Lower leg skin (tissue), 3 donors: Measurements from ENCODE around the gene MYCN.

ENCODE experiments used
- POLR2A ChIP-seq, 2 donors: fragments of 450-650 bp; IDR thresholded peaks; one replicate each; pipeline ENCODE4 v1.6.1; 2016 to 2017; ENCODE audit warnings: antibody characterized with exemption in 2 of 2, mild to moderate bottlenecking in 1 of 2, moderate library complexity in 1 of 2
- TF ChIP-seq, protein P1 (sequence below), 3 donors: fragments of 450-650 bp; IDR thresholded peaks; one replicate each; pipeline ENCODE4 v1.5.1; 2016; ENCODE audit warnings: antibody characterized with exemption in 3 of 3, mild to moderate bottlenecking in 3 of 3, moderate library complexity in 2 of 3

DNA sequence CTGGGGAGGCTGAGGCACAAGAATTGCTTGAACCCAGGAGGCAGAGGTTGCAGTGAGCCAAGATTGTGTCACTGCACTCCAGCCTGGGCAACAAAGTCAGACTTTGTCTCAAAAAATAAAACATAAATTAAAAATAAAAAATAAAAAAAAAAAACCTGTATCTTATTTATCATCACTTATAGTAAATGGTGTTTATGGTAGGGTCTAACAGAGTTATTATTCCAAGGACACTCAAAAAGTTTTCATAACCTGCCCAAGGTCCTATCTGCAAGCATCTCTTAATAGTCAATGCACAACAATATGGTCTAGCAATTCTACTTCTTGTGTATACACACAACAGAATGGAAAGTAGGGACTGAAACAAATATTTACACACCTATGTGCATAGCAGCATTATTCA, 47.3 kb upstream of the MYCN start:
- TF ChIP-seq, protein P1, sequence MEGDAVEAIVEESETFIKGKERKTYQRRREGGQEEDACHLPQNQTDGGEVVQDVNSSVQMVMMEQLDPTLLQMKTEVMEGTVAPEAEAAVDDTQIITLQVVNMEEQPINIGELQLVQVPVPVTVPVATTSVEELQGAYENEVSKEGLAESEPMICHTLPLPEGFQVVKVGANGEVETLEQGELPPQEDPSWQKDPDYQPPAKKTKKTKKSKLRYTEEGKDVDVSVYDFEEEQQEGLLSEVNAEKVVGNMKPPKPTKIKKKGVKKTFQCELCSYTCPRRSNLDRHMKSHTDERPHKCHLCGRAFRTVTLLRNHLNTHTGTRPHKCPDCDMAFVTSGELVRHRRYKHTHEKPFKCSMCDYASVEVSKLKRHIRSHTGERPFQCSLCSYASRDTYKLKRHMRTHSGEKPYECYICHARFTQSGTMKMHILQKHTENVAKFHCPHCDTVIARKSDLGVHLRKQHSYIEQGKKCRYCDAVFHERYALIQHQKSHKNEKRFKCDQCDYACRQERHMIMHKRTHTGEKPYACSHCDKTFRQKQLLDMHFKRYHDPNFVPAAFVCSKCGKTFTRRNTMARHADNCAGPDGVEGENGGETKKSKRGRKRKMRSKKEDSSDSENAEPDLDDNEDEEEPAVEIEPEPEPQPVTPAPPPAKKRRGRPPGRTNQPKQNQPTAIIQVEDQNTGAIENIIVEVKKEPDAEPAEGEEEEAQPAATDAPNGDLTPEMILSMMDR (IDR thresholded peaks at IDR 0.05) = no peak
- no peak for TF ChIP-seq POLR2A (IDR thresholded peaks at IDR 0.05)
